A549 (cell line): Measurements from ENCODE around the gene PKNOX1.
"Not testable (repeated sequence)": the region's sequence is repeated elsewhere in the genome, so short reads cannot be mapped to it uniquely, and the experiment has no call there.

Source experiments
- CBX8 ChIP-seq: fragments of 200-600 bp; sonication (generic); IDR thresholded peaks from 2 replicates; pipeline ENCODE4 v1.6.1; 2016
- CEBPB ChIP-seq, 2 experiments: fragments of >200 bp in 1 of 2; sonication (Bioruptor Twin) in 1 of 2; formaldehyde crosslinking in 1 of 2; IDR thresholded peaks; 2 replicates each; pipeline ENCODE4 v1.6.1; 2012 to 2016
- CHD2 ChIP-seq: fragments of 150-350 bp; IDR thresholded peaks from 2 replicates; pipeline ENCODE4 v1.6.1; 2014; ENCODE audit warnings: low read length; ENCODE audit not compliant: partially characterized antibody
- CHD4 ChIP-seq: fragments of 200-600 bp; sonication (generic); IDR thresholded peaks from 2 replicates; pipeline ENCODE4 v1.6.1; 2016; ENCODE audit warnings: antibody characterized with exemption, mild to moderate bottlenecking, borderline replicate concordance
- EHMT2 ChIP-seq: fragments of 200-600 bp; sonication (generic); IDR thresholded peaks from 2 replicates; pipeline ENCODE4 v1.6.1; 2016; ENCODE audit warnings: antibody characterized with exemption, low read depth, mild to moderate bottlenecking, moderate library complexity
- EP300 ChIP-seq, 2 experiments: fragments of >200 bp; sonication (Bioruptor Twin); formaldehyde crosslinking; IDR thresholded peaks; 2 replicates in 1 of 2; 3 replicates in 1 of 2; pipeline ENCODE4 v1.6.1; 2016 to 2017
- JUN ChIP-seq, 2 experiments: fragments of >200 bp; sonication (Bioruptor Twin); formaldehyde crosslinking; IDR thresholded peaks; 2 replicates in 1 of 2; 3 replicates in 1 of 2; pipeline ENCODE4 v1.6.1; 2016 to 2017
- MYC ChIP-seq: IDR thresholded peaks from 2 replicates; pipeline ENCODE4 v1.6.1; 2012; ENCODE audit warnings: mild to moderate bottlenecking, inconsistent platforms, low read length, improper control_type of control experiment, borderline replicate concordance
- POLR2A ChIP-seq: IDR thresholded peaks from 2 replicates; pipeline ENCODE4 v1.6.1; 2012; ENCODE audit warnings: mild to moderate bottlenecking, low read length
- RFX5 ChIP-seq: fragments of 450-650 bp; IDR thresholded peaks from 2 replicates; pipeline ENCODE4 v1.7.1; 2014; ENCODE audit warnings: antibody characterized with exemption, mild to moderate bottlenecking, moderate library complexity
- ZFP36 ChIP-seq: fragments of 450-650 bp; IDR thresholded peaks from 2 replicates; pipeline ENCODE4 v1.6.1; 2014; ENCODE audit warnings: borderline replicate concordance; ENCODE audit not compliant: partially characterized antibody
- TF ChIP-seq, protein P1 (sequence below): fragments of >200 bp; sonication (Bioruptor Twin); formaldehyde crosslinking; IDR thresholded peaks from 3 replicates; pipeline ENCODE4 v1.5.1; 2016
- TF ChIP-seq, protein P2 (sequence below): IDR thresholded peaks from 2 replicates; pipeline ENCODE4 v1.6.1; 2012

DNA sequence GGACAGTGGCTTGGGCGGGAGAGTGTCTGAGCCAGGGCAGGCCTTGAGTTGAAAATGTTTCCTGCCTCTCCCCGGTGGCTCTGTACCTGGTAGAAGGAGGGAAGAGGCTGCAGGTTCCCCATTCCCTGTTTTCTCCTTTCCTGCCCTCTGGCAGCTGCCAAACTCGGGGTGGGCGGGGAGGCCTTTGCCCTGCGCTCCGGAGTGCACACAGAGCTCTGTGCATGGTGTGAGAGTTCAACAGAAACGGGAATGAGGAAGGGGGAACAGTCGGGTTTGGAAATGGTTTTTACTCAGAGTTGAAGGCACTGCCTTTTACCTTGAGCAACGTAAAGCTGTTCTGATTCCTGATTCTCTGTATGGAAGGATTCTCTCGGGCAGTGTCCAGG, 64.3 kb downstream of the PKNOX1 start:
- TF ChIP-seq, protein P1, sequence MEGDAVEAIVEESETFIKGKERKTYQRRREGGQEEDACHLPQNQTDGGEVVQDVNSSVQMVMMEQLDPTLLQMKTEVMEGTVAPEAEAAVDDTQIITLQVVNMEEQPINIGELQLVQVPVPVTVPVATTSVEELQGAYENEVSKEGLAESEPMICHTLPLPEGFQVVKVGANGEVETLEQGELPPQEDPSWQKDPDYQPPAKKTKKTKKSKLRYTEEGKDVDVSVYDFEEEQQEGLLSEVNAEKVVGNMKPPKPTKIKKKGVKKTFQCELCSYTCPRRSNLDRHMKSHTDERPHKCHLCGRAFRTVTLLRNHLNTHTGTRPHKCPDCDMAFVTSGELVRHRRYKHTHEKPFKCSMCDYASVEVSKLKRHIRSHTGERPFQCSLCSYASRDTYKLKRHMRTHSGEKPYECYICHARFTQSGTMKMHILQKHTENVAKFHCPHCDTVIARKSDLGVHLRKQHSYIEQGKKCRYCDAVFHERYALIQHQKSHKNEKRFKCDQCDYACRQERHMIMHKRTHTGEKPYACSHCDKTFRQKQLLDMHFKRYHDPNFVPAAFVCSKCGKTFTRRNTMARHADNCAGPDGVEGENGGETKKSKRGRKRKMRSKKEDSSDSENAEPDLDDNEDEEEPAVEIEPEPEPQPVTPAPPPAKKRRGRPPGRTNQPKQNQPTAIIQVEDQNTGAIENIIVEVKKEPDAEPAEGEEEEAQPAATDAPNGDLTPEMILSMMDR = not testable (repeated sequence)
- not testable (repeated sequence) for TF ChIP-seq CHD4; EHMT2; RFX5; ZFP36; EP300 (IDR thresholded peaks at IDR 0.05); POLR2A; JUN (IDR thresholded peaks at IDR 0.05); CBX8; CHD2; CEBPB (IDR thresholded peaks at IDR 0.05); MYC
- TF ChIP-seq, protein P2, sequence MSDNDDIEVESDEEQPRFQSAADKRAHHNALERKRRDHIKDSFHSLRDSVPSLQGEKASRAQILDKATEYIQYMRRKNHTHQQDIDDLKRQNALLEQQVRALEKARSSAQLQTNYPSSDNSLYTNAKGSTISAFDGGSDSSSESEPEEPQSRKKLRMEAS = not testable (repeated sequence)
